ENCODE measurements around the gene CHCHD10. TPM values are rescaled to one million over a fixed set of nuclear protein-coding genes. Genes with fewer than 3 reads are reported as not detected.

The CHCHD10 gene
- total and polyA plus RNA-seq, 2 of the 13 experiments (the other 11 are each of a cell fraction or from before 2014, with no cell fraction given): 37.0 to 62.8 TPM

DNA sequence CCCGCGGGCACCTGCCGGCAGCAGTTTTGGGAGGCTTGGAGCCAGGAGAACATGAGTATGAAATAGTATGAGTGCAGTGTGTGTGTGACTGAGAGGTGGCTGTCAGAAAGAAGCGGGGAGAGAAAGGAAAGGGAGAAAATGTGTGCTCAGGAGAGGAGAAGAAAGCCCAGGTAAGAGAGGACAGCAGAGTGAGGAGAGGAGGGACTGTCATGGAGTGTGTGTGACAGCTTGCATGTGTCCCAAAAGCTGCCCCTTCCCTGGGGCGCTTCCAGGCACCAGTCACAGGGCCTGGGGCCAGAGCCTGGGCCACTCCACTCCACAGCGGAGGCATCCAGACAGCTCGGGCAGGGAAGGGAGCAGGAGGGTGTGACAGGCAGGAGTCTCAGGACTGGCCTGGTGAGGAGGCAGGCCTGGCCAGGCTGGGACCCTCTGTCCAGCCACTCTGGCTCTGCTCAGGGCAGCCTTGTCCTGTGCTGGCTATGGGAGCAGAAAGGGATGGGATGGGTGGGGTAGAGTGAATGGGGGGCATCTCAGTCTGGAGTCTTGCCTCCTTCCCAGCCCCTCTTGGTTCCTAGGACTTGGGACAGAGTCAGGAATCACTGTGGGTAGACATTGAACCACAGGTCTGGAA lies 5.8 kb upstream of the CHCHD10 start (continued):
- no peak for TF ChIP-seq AHR (CRISPR knock-in tag; IDR thresholded peaks at IDR 0.05)
- TF ChIP-seq, protein P1, sequence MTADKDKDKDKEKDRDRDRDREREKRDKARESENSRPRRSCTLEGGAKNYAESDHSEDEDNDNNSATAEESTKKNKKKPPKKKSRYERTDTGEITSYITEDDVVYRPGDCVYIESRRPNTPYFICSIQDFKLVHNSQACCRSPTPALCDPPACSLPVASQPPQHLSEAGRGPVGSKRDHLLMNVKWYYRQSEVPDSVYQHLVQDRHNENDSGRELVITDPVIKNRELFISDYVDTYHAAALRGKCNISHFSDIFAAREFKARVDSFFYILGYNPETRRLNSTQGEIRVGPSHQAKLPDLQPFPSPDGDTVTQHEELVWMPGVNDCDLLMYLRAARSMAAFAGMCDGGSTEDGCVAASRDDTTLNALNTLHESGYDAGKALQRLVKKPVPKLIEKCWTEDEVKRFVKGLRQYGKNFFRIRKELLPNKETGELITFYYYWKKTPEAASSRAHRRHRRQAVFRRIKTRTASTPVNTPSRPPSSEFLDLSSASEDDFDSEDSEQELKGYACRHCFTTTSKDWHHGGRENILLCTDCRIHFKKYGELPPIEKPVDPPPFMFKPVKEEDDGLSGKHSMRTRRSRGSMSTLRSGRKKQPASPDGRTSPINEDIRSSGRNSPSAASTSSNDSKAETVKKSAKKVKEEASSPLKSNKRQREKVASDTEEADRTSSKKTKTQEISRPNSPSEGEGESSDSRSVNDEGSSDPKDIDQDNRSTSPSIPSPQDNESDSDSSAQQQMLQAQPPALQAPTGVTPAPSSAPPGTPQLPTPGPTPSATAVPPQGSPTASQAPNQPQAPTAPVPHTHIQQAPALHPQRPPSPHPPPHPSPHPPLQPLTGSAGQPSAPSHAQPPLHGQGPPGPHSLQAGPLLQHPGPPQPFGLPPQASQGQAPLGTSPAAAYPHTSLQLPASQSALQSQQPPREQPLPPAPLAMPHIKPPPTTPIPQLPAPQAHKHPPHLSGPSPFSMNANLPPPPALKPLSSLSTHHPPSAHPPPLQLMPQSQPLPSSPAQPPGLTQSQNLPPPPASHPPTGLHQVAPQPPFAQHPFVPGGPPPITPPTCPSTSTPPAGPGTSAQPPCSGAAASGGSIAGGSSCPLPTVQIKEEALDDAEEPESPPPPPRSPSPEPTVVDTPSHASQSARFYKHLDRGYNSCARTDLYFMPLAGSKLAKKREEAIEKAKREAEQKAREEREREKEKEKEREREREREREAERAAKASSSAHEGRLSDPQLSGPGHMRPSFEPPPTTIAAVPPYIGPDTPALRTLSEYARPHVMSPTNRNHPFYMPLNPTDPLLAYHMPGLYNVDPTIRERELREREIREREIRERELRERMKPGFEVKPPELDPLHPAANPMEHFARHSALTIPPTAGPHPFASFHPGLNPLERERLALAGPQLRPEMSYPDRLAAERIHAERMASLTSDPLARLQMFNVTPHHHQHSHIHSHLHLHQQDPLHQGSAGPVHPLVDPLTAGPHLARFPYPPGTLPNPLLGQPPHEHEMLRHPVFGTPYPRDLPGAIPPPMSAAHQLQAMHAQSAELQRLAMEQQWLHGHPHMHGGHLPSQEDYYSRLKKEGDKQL (CRISPR knock-in tag; IDR thresholded peaks at IDR 0.05; ENCODE audit: low read depth): no peak
- TF ChIP-seq, protein P2, sequence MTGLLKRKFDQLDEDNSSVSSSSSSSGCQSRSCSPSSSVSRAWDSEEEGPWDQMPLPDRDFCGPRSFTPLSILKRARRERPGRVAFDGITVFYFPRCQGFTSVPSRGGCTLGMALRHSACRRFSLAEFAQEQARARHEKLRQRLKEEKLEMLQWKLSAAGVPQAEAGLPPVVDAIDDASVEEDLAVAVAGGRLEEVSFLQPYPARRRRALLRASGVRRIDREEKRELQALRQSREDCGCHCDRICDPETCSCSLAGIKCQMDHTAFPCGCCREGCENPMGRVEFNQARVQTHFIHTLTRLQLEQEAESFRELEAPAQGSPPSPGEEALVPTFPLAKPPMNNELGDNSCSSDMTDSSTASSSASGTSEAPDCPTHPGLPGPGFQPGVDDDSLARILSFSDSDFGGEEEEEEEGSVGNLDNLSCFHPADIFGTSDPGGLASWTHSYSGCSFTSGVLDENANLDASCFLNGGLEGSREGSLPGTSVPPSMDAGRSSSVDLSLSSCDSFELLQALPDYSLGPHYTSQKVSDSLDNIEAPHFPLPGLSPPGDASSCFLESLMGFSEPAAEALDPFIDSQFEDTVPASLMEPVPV (CRISPR knock-in tag; IDR thresholded peaks at IDR 0.05): 0 out of 2 replicates have a peak, but pooled peaks have one; percentile 6
- no peak for TF ChIP-seq MLLT10 (CRISPR knock-in tag; IDR thresholded peaks at IDR 0.05)
- TF ChIP-seq ETV5 (CRISPR knock-in tag; IDR thresholded peaks at IDR 0.05; ENCODE audit: borderline replicate concordance): no peak
- peak; percentile 50; the same call in 1 of the 2 replicates for TF ChIP-seq ZNF619 (CRISPR knock-in tag; IDR thresholded peaks at IDR 0.05)
- no peak for TF ChIP-seq ZNF124 (CRISPR knock-in tag; IDR thresholded peaks at IDR 0.05)
- TF ChIP-seq ZNF768 (CRISPR knock-in tag; IDR thresholded peaks at IDR 0.05): no peak
- no peak for TF ChIP-seq RXRA (CRISPR knock-in tag; IDR thresholded peaks at IDR 0.05)
- no peak for TF ChIP-seq ZNF558 (CRISPR knock-in tag; IDR thresholded peaks at IDR 0.05; ENCODE audit: borderline replicate concordance)
- TF ChIP-seq, protein P3, sequence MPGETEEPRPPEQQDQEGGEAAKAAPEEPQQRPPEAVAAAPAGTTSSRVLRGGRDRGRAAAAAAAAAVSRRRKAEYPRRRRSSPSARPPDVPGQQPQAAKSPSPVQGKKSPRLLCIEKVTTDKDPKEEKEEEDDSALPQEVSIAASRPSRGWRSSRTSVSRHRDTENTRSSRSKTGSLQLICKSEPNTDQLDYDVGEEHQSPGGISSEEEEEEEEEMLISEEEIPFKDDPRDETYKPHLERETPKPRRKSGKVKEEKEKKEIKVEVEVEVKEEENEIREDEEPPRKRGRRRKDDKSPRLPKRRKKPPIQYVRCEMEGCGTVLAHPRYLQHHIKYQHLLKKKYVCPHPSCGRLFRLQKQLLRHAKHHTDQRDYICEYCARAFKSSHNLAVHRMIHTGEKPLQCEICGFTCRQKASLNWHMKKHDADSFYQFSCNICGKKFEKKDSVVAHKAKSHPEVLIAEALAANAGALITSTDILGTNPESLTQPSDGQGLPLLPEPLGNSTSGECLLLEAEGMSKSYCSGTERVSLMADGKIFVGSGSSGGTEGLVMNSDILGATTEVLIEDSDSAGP (CRISPR knock-in tag; IDR thresholded peaks at IDR 0.05; ENCODE audit: borderline replicate concordance): peak; percentile 15; the same call in 1 of the 2 replicates
- no peak for TF ChIP-seq MBD4 (IDR thresholded peaks at IDR 0.05; ENCODE audit: borderline replicate concordance, low read length)
- TF ChIP-seq, protein P4, sequence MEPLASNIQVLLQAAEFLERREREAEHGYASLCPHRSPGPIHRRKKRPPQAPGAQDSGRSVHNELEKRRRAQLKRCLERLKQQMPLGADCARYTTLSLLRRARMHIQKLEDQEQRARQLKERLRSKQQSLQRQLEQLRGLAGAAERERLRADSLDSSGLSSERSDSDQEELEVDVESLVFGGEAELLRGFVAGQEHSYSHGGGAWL (CRISPR knock-in tag; IDR thresholded peaks at IDR 0.05): 0 out of 2 replicates have a peak, but pooled peaks have one; percentile 7
- 0 out of 2 replicates have a peak, but pooled peaks have one; percentile 5 for TF ChIP-seq GTF3A (CRISPR knock-in tag; conservative IDR thresholded peaks at IDR 0.05)
- TF ChIP-seq PAWR (CRISPR knock-in tag; IDR thresholded peaks at IDR 0.05; ENCODE audit: borderline replicate concordance): no peak
- TF ChIP-seq MAFF (IDR thresholded peaks at IDR 0.05; ENCODE audit: low read depth, low read length): no peak
- TF ChIP-seq KDM2A (CRISPR knock-in tag; IDR thresholded peaks at IDR 0.05; ENCODE audit: borderline replicate concordance, low read depth): peak; percentile 3; the same call in 1 of the 2 replicates
- no peak for TF ChIP-seq TCF12 (IDR thresholded peaks at IDR 0.05)
- TF ChIP-seq TCF12 (CRISPR knock-in tag; IDR thresholded peaks at IDR 0.05): no peak
